HepG2 (cell line): Measurements from ENCODE around the gene ITGB6. TPM values are rescaled to one million over a fixed set of nuclear protein-coding genes. Genes with fewer than 3 reads are reported as not detected.

Source experiments
- ATAC-seq: fragments of 200-7000 bp; cut with Tn5 transposase; 3 replicates; pipeline ENCODE4 v1.9.1; 2020; ENCODE audit warnings: mild to moderate bottlenecking, moderate library complexity
- BruUV-seq: library from RNA; stranded (reverse); fragments of 400-500 nt; replicated peaks from 2 replicates; lab custom pipeline; 2021; lab: Mats Ljungman, UMichigan
- CTCF ChIA-PET: fragments of 300-600 bp; formaldehyde crosslinking; extraction: SDS; loops from one replicate; lab custom pipeline; 2021; ENCODE audit warnings: low total read pairs, inconsistent platforms, low intra/inter-chr PET ratio; lab: Yijun Ruan, JAX
- POLR2A ChIA-PET: fragments of 350-600 bp; sonication (Branson Sonifier 250); formaldehyde crosslinking; loops from one replicate; lab custom pipeline; 2020; ENCODE audit warnings: antibody characterized with exemption, inconsistent platforms; lab: Yijun Ruan, JAX
- DNase-seq: peaks from one replicate; pipeline ENCODE4 v3.0.0-alpha.2; 2015; ENCODE audit warnings: low spot score
- FAIRE-seq: peaks from 3 replicates; lab custom pipeline; 2011; peaks lifted over from hg19 to GRCh38; lab: Jason Lieb, UNC
- H2AFZ ChIP-seq: one replicate; pipeline ENCODE4 v1.6.1; 2011; ENCODE audit warnings: low read length, inconsistent platforms
- H3K27ac ChIP-seq: fragments of 300-600 bp; 3 replicates; pipeline ENCODE4 v1.8.0; 2011; ENCODE audit warnings: mixed run types, mild to moderate bottlenecking, mixed read lengths, low read length, inconsistent platforms; ENCODE audit not compliant: insufficient read depth; ENCODE audit errors: extremely low read length
- H3K27me3 ChIP-seq, 2 experiments: fragments of 200-600 bp in 1 of 2; 2 replicates in 1 of 2; 3 replicates in 1 of 2; pipeline versions ENCODE4 v1.6.0 to v1.8.0; 2011; ENCODE audit warnings: low read length in 2 of 2, mild to moderate bottlenecking in 2 of 2, moderate library complexity in 2 of 2, inconsistent platforms in 1 of 2; ENCODE audit not compliant: insufficient read depth in 2 of 2, control insufficient read depth in 1 of 2
- H3K36me3 ChIP-seq, 2 experiments: fragments of 200-600 bp in 1 of 2; replicated peaks in 1 of 2; 2 replicates in 1 of 2; 3 replicates in 1 of 2; pipeline versions ENCODE4 v1.5.1 to v1.8.0; 2011; ENCODE audit warnings: low read length in 2 of 2, inconsistent platforms in 1 of 2; ENCODE audit not compliant: insufficient read depth in 2 of 2, control insufficient read depth in 1 of 2
- H3K4me1 ChIP-seq: 2 replicates; pipeline ENCODE4 v1.5.1; 2012; ENCODE audit warnings: low read length, inconsistent platforms; ENCODE audit not compliant: insufficient read depth
- H3K4me2 ChIP-seq: 2 replicates; pipeline ENCODE4 v1.6.0; 2011; ENCODE audit warnings: low read depth, low read length, inconsistent platforms
- H3K4me3 ChIP-seq, 3 experiments: fragments of 200-600 bp in 1 of 3; sonication (generic), shearing (Covaris generic) in 1 of 3; replicated peaks in 1 of 3; 2 replicates each; pipeline ENCODE4 v1.5.1; 2011 to 2016; ENCODE audit warnings: low read length in 3 of 3, inconsistent platforms in 2 of 3, low read depth in 2 of 3, mild to moderate bottlenecking in 2 of 3, control low read depth in 1 of 3, mixed read lengths in 1 of 3; ENCODE audit not compliant: insufficient read depth in 1 of 3
- H3K79me2 ChIP-seq: one replicate; pipeline ENCODE4 v1.6.1; 2011; ENCODE audit warnings: low read length, inconsistent platforms; ENCODE audit not compliant: insufficient read depth
- H3K9ac ChIP-seq: 2 replicates; pipeline ENCODE4 v1.6.0; 2011; ENCODE audit warnings: mild to moderate bottlenecking, low read depth, low read length, inconsistent platforms; ENCODE audit not compliant: insufficient read depth
- H3K9me3 ChIP-seq: 2 replicates; pipeline ENCODE4 v1.5.1; 2012; ENCODE audit warnings: mild to moderate bottlenecking, low read length
- H4K20me1 ChIP-seq: 2 replicates; pipeline ENCODE4 v1.6.0; 2011; ENCODE audit warnings: inconsistent platforms, mild to moderate bottlenecking, low read length, moderate library complexity; ENCODE audit not compliant: insufficient read depth
- CAMTA2 ChIP-seq: sonication (generic); formaldehyde crosslinking; IDR thresholded peaks from 2 replicates; pipeline ENCODE4 v1.4.0; 2020; ENCODE audit warnings: mild to moderate bottlenecking, missing genetic modification reagents, borderline replicate concordance
- FOXK1 ChIP-seq: sonication (generic); formaldehyde crosslinking; IDR thresholded peaks from 2 replicates; pipeline ENCODE4 v1.4.0; 2020; ENCODE audit warnings: low read depth, missing genetic modification reagents, borderline replicate concordance
- HMG20B ChIP-seq: conservative IDR thresholded peaks from 2 replicates; pipeline ENCODE4 v1.6.1; 2016; ENCODE audit warnings: missing genetic modification reagents, missing compliant biosample characterization
- NFE2 ChIP-seq: sonication (generic); formaldehyde crosslinking; IDR thresholded peaks from 2 replicates; pipeline ENCODE4 v1.4.0; 2020; ENCODE audit warnings: missing genetic modification reagents
- NKX3-1 ChIP-seq: sonication (generic); formaldehyde crosslinking; IDR thresholded peaks from 2 replicates; pipeline ENCODE4 v1.5.0; 2020; ENCODE audit warnings: missing genetic modification reagents
- RXRA ChIP-seq: sonication (generic); formaldehyde crosslinking; IDR thresholded peaks from 2 replicates; pipeline ENCODE4 v1.5.1; 2020; ENCODE audit warnings: missing genetic modification reagents
- RXRB ChIP-seq: IDR thresholded peaks from 2 replicates; pipeline ENCODE4 v1.6.1; 2016; ENCODE audit warnings: borderline replicate concordance, missing genetic modification reagents, missing compliant biosample characterization
- ZNF44 ChIP-seq: sonication (generic); formaldehyde crosslinking; IDR thresholded peaks from 2 replicates; pipeline ENCODE4 v1.5.1; 2020; ENCODE audit warnings: mild to moderate bottlenecking, missing genetic modification reagents
- ZNF451 ChIP-seq: sonication (generic); formaldehyde crosslinking; IDR thresholded peaks from 2 replicates; pipeline ENCODE4 v1.5.0; 2020; ENCODE audit warnings: mild to moderate bottlenecking, missing genetic modification reagents
- ZNF674 ChIP-seq: sonication (generic); formaldehyde crosslinking; IDR thresholded peaks from 2 replicates; pipeline ENCODE4 v1.5.0; 2020; ENCODE audit warnings: low read depth, mild to moderate bottlenecking, missing genetic modification reagents
- ZNF761 ChIP-seq: sonication (generic); formaldehyde crosslinking; conservative IDR thresholded peaks from 2 replicates; pipeline ENCODE4 v1.4.0; 2020; ENCODE audit warnings: mild to moderate bottlenecking, missing genetic modification reagents
- ZNF788 ChIP-seq: sonication (generic); formaldehyde crosslinking; IDR thresholded peaks from 2 replicates; pipeline ENCODE4 v1.5.0; 2020; ENCODE audit warnings: mild to moderate bottlenecking, missing genetic modification reagents, borderline replicate concordance
- ZSCAN29 ChIP-seq: sonication (generic); formaldehyde crosslinking; conservative IDR thresholded peaks from 2 replicates; pipeline ENCODE4 v1.4.0; 2020; ENCODE audit warnings: mild to moderate bottlenecking, missing genetic modification reagents
- WGBS: methylation state at CpG from one replicate; pipeline ENCODE4 v1.1.6; 2017; ENCODE audit warnings: low lambda C conversion rate; 5-methylcytosine and 5-hydroxymethylcytosine counted together
- in situ Hi-C: cut with HindIII; loops from 2 replicates; pipeline ENCODE4 v1.10.0; 2017; ENCODE audit warnings: low pct_unique_long_range_greater_than_20kb; ENCODE audit not compliant: extremely low pct_ligation_motif_present
- intact Hi-C: fragments of 100-400 bp; cut with micrococcal nuclease; formaldehyde crosslinking; loops from one replicate; pipeline ENCODE4 v1.10.0; 2022; ENCODE audit not compliant: unreplicated experiment
- polyA plus RNA-seq, 8 experiments: library from polyadenylated mRNA; depleted of rRNA in 3 of 8; stranded (reverse) in 7 of 8; unstranded in 1 of 8; fragments of >200 nt; fragmentation: Illumina TruSeq in 4 of 8; extraction: Trizol in 4 of 8; gene quantifications; 2 replicates each; pipeline versions ENCODE4 v1.2.1 to v1.2.3, GENCODE V29; 2011 to 2016; ENCODE audit warnings: low read depth in 4 of 8, missing spikeins in 1 of 8, mixed read lengths in 1 of 8; ENCODE audit not compliant: insufficient read depth in 1 of 8
- total RNA-seq, 5 experiments: library from RNA; depleted of rRNA; stranded (reverse); fragments of >200 nt; fragmentation: Illumina TruSeq; extraction: Trizol; gene quantifications; 2 replicates each; pipeline ENCODE4 v1.2.3, GENCODE V29; 2016; ENCODE audit warnings: low read depth in 1 of 5
- TF ChIP-seq, protein P1 (sequence below): sonication (generic); formaldehyde crosslinking; IDR thresholded peaks from one replicate; pipeline ENCODE4 v1.5.1; 2020; ENCODE audit warnings: mild to moderate bottlenecking, missing genetic modification reagents; ENCODE audit errors: not compliant biosample characterization

ITGB6 gene
- total and polyA plus RNA-seq, 2 of the 13 experiments (the other 11 are each of a cell fraction or from before 2014, with no cell fraction given): not detected

DNA sequence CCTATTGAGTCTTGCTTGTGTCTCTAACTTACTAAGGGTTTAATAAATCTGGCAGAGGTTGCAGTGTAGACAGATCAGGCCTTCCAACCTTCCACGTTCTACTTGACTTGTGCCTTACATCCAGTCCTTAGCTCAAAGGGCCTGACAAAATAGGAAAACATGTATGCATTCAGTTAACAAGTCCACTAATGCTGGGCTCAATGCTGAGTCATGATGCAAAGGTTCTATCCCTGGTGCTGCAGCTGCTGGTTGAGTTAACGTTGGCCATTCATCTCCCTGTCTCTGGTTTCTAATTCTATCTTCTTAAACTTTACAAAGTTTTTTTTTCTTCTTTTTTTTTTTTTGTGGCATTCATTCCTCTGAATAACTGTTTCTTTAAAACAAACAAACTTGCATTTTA lies 46.3 kb upstream of the ITGB6 start (continued):
- TF ChIP-seq, protein P1, sequence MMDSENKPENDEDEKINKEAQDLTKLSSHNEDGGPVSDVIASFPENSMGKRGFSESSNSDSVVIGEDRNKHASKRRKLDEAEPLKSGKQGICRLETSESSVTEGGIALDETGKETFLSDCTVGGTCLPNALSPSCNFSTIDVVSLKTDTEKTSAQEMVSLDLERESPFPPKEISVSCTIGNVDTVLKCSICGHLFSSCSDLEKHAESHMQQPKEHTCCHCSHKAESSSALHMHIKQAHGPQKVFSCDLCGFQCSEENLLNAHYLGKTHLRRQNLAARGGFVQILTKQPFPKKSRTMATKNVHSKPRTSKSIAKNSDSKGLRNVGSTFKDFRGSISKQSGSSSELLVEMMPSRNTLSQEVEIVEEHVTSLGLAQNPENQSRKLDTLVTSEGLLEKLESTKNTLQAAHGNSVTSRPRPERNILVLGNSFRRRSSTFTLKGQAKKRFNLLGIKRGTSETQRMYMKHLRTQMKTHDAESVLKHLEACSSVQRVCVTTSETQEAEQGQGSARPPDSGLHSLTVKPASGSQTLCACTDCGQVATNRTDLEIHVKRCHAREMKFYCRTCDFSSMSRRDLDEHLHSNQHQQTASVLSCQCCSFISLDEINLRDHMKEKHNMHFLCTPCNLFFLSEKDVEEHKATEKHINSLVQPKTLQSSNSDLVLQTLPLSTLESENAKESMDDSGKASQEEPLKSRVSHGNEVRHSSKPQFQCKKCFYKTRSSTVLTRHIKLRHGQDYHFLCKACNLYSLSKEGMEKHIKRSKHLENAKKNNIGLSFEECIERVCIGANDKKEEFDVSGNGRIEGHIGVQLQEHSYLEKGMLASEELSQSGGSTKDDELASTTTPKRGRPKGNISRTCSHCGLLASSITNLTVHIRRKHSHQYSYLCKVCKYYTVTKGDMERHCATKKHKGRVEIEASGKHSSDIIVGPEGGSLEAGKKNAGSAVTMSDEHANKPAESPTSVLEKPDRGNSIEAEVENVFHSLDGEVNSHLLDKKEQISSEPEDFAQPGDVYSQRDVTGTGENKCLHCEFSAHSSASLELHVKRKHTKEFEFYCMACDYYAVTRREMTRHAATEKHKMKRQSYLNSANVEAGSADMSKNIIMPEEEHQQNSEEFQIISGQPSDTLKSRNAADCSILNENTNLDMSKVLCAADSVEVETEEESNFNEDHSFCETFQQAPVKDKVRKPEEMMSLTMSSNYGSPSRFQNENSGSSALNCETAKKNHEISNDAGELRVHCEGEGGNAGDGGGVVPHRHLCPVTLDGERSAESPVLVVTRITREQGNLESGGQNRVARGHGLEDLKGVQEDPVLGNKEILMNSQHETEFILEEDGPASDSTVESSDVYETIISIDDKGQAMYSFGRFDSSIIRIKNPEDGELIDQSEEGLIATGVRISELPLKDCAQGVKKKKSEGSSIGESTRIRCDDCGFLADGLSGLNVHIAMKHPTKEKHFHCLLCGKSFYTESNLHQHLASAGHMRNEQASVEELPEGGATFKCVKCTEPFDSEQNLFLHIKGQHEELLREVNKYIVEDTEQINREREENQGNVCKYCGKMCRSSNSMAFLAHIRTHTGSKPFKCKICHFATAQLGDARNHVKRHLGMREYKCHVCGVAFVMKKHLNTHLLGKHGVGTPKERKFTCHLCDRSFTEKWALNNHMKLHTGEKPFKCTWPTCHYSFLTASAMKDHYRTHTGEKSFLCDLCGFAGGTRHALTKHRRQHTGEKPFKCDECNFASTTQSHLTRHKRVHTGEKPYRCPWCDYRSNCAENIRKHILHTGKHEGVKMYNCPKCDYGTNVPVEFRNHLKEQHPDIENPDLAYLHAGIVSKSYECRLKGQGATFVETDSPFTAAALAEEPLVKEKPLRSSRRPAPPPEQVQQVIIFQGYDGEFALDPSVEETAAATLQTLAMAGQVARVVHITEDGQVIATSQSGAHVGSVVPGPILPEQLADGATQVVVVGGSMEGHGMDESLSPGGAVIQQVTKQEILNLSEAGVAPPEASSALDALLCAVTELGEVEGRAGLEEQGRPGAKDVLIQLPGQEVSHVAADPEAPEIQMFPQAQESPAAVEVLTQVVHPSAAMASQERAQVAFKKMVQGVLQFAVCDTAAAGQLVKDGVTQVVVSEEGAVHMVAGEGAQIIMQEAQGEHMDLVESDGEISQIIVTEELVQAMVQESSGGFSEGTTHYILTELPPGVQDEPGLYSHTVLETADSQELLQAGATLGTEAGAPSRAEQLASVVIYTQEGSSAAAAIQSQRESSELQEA: no peak
- peak; percentile 72; the same call in 1 of the 2 replicates for TF ChIP-seq NFE2 (CRISPR knock-in tag)
- TF ChIP-seq, all 625 proteins: peak for 4

DNA sequence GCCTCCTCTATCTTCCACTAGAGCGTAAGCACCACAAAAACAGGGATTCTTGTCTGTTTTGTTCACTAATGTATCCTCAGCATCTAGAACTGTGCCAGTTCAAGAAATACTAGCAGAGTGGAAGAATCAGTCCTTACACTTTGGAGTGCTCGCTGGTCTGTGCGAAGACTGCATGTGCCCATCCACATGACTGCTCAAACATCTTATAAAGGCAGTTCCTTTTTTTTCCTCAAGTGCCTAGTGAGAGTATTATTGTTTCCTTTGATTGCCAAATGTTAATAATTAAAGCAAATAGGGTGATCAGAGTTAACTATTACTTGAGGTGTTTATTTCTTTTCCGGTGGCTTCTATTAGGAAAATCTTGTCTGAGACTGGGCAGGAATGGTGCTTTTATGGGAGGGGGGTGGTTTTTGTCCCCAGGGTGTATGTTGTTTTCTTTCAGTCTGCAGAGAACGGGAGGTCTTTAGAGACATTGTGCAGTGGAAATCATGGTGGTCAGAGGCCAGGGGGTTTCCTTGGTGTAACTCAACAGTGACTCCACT lies 45.6 kb upstream of the ITGB6 start:
- no peaks in the 10 kb centered on the region for H4K20me1 ChIP-seq
- H3K9me3 ChIP-seq: no peaks in the 10 kb centered on the region
- 38% methylated on average over 5 of the region's 5 CpGs for WGBS
- intact Hi-C loops: no loop called here
- no peak overlapping the region for H3K4me3 ChIP-seq
- in situ Hi-C loops: no loop called here
- H3K9ac ChIP-seq: no peak overlapping the region
- DNase-seq (no peak), FAIRE-seq (no peak), ATAC-seq (no peak)
- no TSS peak for BruUV-seq
- no peaks in the 10 kb centered on the region for H3K27me3 ChIP-seq
- TF ChIP-seq NKX3-1 (CRISPR knock-in tag) (no peak), FOXK1 (no peak), ZNF44 (CRISPR knock-in tag) (no peak), ZNF788 (CRISPR knock-in tag) (no peak), ZNF451 (CRISPR knock-in tag) (no peak), ZNF674 (CRISPR knock-in tag) (no peak), RXRB (no peak), CAMTA2 (CRISPR knock-in tag) (no peak), HMG20B (CRISPR knock-in tag) (no peak), ZSCAN29 (no peak), RXRA (CRISPR knock-in tag) (no peak), ZNF761 (no peak)
- no peak overlapping the region for H3K27ac ChIP-seq
- H3K36me3 ChIP-seq: no peaks in the 10 kb centered on the region
- H2AFZ ChIP-seq: no peak overlapping the region
- H3K4me1 ChIP-seq: no peaks in the 10 kb centered on the region
- CTCF ChIA-PET: no interaction called here
- H3K79me2 ChIP-seq: no peaks in the 10 kb centered on the region
- POLR2A ChIA-PET: no interaction called here
- no peak overlapping the region for H3K4me2 ChIP-seq
